PC-3 (cell line): ENCODE data around the gene ITPRIP. TPM values are rescaled to one million over a fixed set of nuclear protein-coding genes. Genes with fewer than 3 reads are reported as not detected.

Source experiments
- ATAC-seq: fragments of 200-7000 bp; cut with Tn5 transposase; 2 replicates; pipeline ENCODE4 v1.9.1; 2020; ENCODE audit warnings: mild to moderate bottlenecking, moderate library complexity
- BruUV-seq: library from RNA; stranded (reverse); fragments of 400-500 nt; replicated peaks from 2 replicates; lab custom pipeline; 2021; lab: Mats Ljungman, UMichigan
- CTCF ChIA-PET: fragments of 300-600 bp; sonication (Branson Sonifier 250); formaldehyde crosslinking; loops from one replicate; lab custom pipeline; 2022; ENCODE audit warnings: antibody characterized with exemption; lab: Charles Lee
- POLR2A ChIA-PET: fragments of 300-600 bp; sonication (Branson Sonifier 250); formaldehyde crosslinking; loops from one replicate; lab custom pipeline; 2022; ENCODE audit warnings: antibody characterized with exemption; ENCODE audit not compliant: unreplicated experiment; lab: Charles Lee
- DNase-seq: peaks from one replicate; pipeline ENCODE4 v3.0.0-alpha.2; 2015
- H2AFZ ChIP-seq: fragments of 300-600 bp; sonication (generic); 2 replicates; pipeline ENCODE4 v1.6.0; 2016; ENCODE audit warnings: antibody characterized with exemption, low read length
- H3F3A ChIP-seq: fragments of 300-600 bp; sonication (generic); one replicate; pipeline ENCODE4 v1.6.0; 2017; ENCODE audit warnings: antibody characterized with exemption, low read length, control low read depth, mild to moderate bottlenecking; ENCODE audit not compliant: unreplicated experiment
- H3K27ac ChIP-seq: fragments of 300-600 bp; sonication (generic); 2 replicates; pipeline ENCODE4 v1.5.1; 2016; ENCODE audit warnings: mild to moderate bottlenecking, low read length
- H3K27me3 ChIP-seq: fragments of 300-600 bp; sonication (generic); 2 replicates; pipeline ENCODE4 v1.6.1; 2016; ENCODE audit warnings: low read length, mixed read lengths
- H3K36me3 ChIP-seq: fragments of 300-600 bp; sonication (generic); 2 replicates; pipeline ENCODE4 v1.6.1; 2016; ENCODE audit warnings: low read depth, mixed run types, low read length, mixed read lengths
- H3K4me1 ChIP-seq: fragments of 300-600 bp; sonication (generic); 2 replicates; pipeline ENCODE4 v1.5.1; 2016; ENCODE audit warnings: low read length; ENCODE audit not compliant: insufficient read depth
- H3K4me2 ChIP-seq: fragments of 300-600 bp; sonication (generic); 2 replicates; pipeline ENCODE4 v1.6.0; 2016; ENCODE audit warnings: low read length
- H3K4me3 ChIP-seq: fragments of 300-600 bp; sonication (generic); 2 replicates; pipeline ENCODE4 v1.5.1; 2016; ENCODE audit warnings: mild to moderate bottlenecking, low read length, mixed read lengths
- H3K79me2 ChIP-seq: fragments of 300-600 bp; sonication (generic); 2 replicates; pipeline ENCODE4 v1.6.1; 2017; ENCODE audit warnings: low read length, mixed read lengths
- H3K9ac ChIP-seq: fragments of 300-600 bp; sonication (generic); 2 replicates; pipeline ENCODE4 v1.6.0; 2016; ENCODE audit warnings: mild to moderate bottlenecking, low read length
- H3K9me2 ChIP-seq: fragments of 300-600 bp; sonication (generic); replicated peaks from 2 replicates; pipeline ENCODE4 v1.6.1; 2016; ENCODE audit warnings: mixed run types, low read length, mixed read lengths
- H3K9me3 ChIP-seq: fragments of 300-600 bp; sonication (generic); 2 replicates; pipeline ENCODE4 v1.6.1; 2016; ENCODE audit warnings: low read length, mixed read lengths
- H4K20me1 ChIP-seq: fragments of 300-600 bp; sonication (generic); 2 replicates; pipeline ENCODE4 v1.6.1; 2016; ENCODE audit warnings: low read length, mixed read lengths
- CTCF ChIP-seq: fragments of 300-600 bp; sonication (generic); conservative IDR thresholded peaks from 2 replicates; pipeline ENCODE4 v1.5.1; 2017; ENCODE audit warnings: antibody characterized with exemption, low read depth, mild to moderate bottlenecking, low read length
- EZH2 ChIP-seq: fragments of 300-600 bp; sonication (generic); IDR thresholded peaks from one replicate; pipeline ENCODE4 v1.6.1; 2017; ENCODE audit warnings: antibody characterized with exemption, mild to moderate bottlenecking, low read length; ENCODE audit not compliant: unreplicated experiment
- EZH2phosphoT487 ChIP-seq: fragments of 300-600 bp; sonication (generic); IDR thresholded peaks from 2 replicates; pipeline ENCODE4 v1.6.1; 2018; ENCODE audit warnings: mild to moderate bottlenecking, antibody characterized with exemption, low read length, borderline replicate concordance
- intact Hi-C: fragments of 100-400 bp; cut with micrococcal nuclease; formaldehyde crosslinking; loops from 2 replicates; pipeline ENCODE4 v1.9.0; 2023
- total RNA-seq: library from RNA; depleted of rRNA; stranded (reverse); fragments of >200 nt; gene quantifications from 2 replicates; pipeline ENCODE4 v1.2.3, GENCODE V29; 2014

Gene ITPRIP
- total RNA-seq, 1 experiment from 2014 or later, result 7.0 TPM

DNA sequence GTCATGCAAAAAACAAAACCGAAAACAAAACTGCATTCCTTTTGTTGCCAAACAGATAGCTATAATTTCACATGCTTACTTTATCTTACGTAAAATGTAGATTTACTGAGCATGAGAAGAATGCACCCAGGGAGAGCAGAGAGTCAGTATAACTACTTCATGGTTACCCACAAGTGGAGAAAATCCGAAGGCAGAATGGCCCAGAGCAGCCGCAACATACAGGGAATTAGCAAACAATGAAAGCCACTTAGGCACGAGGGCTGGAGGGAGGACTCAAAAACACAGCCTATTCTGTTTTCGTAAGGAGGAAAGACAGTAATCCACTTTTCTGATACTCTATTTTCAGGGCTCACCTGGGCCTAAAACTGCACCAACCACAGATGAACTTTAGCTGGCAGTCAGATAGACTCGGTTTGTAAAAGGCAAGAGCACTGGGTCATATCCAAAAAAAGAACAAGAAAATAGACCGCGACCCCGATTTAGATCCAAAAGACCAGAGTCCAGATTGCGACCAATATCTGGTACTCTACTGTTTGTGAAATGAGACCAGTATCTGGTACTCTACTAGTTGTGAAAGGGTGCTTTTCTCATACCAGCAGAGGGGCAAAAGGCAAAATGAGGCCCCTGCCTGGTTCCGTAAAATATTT, 1.3 kb downstream of the ITPRIP start:
- Histone ChIP-seq H3K79me2 (peaks cover 66% of the 10 kb centered on the region), H2AFZ (no peak overlapping the region), H3K4me1 (peaks cover 58% of the 10 kb centered on the region), H3F3A (no peaks in the 10 kb centered on the region), H3K36me3 (no peaks in the 10 kb centered on the region), H3K9ac (peak overlapping the region; percentile 84), H3K9me3 (no peaks in the 10 kb centered on the region), H3K27me3 (no peaks in the 10 kb centered on the region), H4K20me1 (peaks cover 22% of the 10 kb centered on the region), H3K4me3 (peak overlapping the region; percentile 93), H3K27ac (peak overlapping the region; percentile 82), H3K9me2 (no peaks in the 10 kb centered on the region), H3K4me2 (peak overlapping the region; percentile 99)
- DNase-seq (no peak), ATAC-seq (no peak)
- no peak for TF ChIP-seq EZH2
- ChIA-PET POLR2A (interaction anchor here (0.6 kb wide), 1 partner anchor 70 kb away, joined by 4 read pairs; no protein-coding TSS in a partner anchor), CTCF (no interaction called here)
- intact Hi-C loops, result no loop called here
- TSS peak; percentile 32 for BruUV-seq

DNA sequence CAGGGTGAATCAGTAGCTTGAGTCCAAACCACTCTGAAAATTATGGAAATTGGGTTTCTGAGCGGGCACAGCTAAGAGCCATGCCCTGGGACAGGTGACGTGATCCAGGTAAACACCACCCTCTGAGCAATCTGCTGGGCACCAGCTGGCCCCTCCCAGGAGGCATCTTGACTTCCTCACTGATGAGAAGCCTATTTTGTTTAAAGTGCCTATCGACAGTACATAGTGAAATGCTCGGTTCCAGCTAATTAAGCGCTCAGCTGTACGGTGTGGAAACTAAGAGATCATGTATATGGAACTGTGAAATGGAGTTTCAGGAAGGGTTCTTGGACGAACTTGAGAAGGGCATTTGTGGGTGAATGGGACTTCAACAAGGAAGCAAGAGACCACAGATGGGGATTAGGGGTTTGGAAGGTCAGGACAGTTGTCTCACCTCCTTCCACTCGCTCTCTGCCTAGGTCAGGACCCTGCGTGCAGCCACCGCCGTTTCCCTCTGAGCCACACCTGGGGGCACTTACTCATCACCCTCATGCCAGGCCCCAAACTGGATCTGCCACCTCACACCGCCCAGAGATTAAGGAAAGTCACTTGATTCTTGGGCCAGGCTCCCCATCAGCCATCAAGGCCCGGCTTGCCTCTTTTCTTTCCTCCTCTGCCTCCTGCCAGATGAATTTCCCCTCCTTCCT, 3.2 kb downstream of the ITPRIP start:
- Histone ChIP-seq H3K27ac (peak overlapping the region; percentile 88), H3K9me3 (no peaks in the 10 kb centered on the region), H3K4me2 (peak overlapping the region; percentile 99), H3K79me2 (peaks cover 83% of the 10 kb centered on the region), H3K36me3 (no peaks in the 10 kb centered on the region), H3K4me3 (peak overlapping the region; percentile 93; the same call in 1 of the 2 replicates), H3K9ac (peak overlapping the region; percentile 41), H3K4me1 (peaks cover 74% of the 10 kb centered on the region), H3K9me2 (no peaks in the 10 kb centered on the region), H2AFZ (no peak overlapping the region), H3K27me3 (no peaks in the 10 kb centered on the region), H3F3A (no peaks in the 10 kb centered on the region), H4K20me1 (peaks cover 22% of the 10 kb centered on the region)
- ChIA-PET CTCF (no interaction called here), POLR2A (no interaction called here)
- TF ChIP-seq CTCF, result no peak
- TF ChIP-seq EZH2, result no peak
- TF ChIP-seq EZH2phosphoT487, result no peak
- DNase-seq (peak; percentile 60), ATAC-seq (no peak)
- intact Hi-C loops, result no loop called here
- no TSS peak for BruUV-seq

- peaks cover 85% of the 10 kb centered on the region for H3K79me2 ChIP-seq
- no peaks in the 10 kb centered on the region for H3K36me3 ChIP-seq
- POLR2A ChIA-PET, result no interaction called here
- intact Hi-C loops, result no loop called here
- H4K20me1 ChIP-seq, result peaks cover 22% of the 10 kb centered on the region
- no peaks in the 10 kb centered on the region for H3K9me3 ChIP-seq
- H3K4me3 ChIP-seq, result no peak overlapping the region; the same call in 1 of the 2 replicates
- H3K9me2 ChIP-seq, result no peaks in the 10 kb centered on the region
- CTCF ChIA-PET, result no interaction called here
- DNase-seq (no peak), ATAC-seq (no peak)
- peak overlapping the region; percentile 88 for H3K27ac ChIP-seq
- no peaks in the 10 kb centered on the region for H3K27me3 ChIP-seq
- BruUV-seq, result no TSS peak
- peaks cover 76% of the 10 kb centered on the region for H3K4me1 ChIP-seq
- peak overlapping the region; percentile 99 for H3K4me2 ChIP-seq
- no peak for TF ChIP-seq CTCF
- TF ChIP-seq EZH2, result no peak
- no peak for TF ChIP-seq EZH2phosphoT487
- no peak overlapping the region for H2AFZ ChIP-seq
- H3F3A ChIP-seq, result no peaks in the 10 kb centered on the region
- H3K9ac ChIP-seq, result no peak overlapping the region
Measured at GRCh38 chr10:104334561-104334960, 3.7 kb downstream of the ITPRIP start.
